OCI-LY7 (cell line): Measurements from ENCODE around the gene AUTS2. TPM values are rescaled to one million over a fixed set of nuclear protein-coding genes. Genes with fewer than 3 reads are reported as not detected.
A peak's percentile ranks its signal among the peaks of the same experiment; 100 is the strongest.

Source experiments
- BruUV-seq: library from RNA; stranded (reverse); fragments of 400-500 nt; replicated peaks from 2 replicates; lab custom pipeline; 2021; lab: Mats Ljungman, UMichigan
- CTCF ChIA-PET: fragments of 300-600 bp; sonication (Branson Sonifier 250); formaldehyde crosslinking; loops from one replicate; lab custom pipeline; 2022; ENCODE audit warnings: antibody characterized with exemption; ENCODE audit not compliant: unreplicated experiment; lab: Charles Lee
- POLR2A ChIA-PET: fragments of 300-600 bp; sonication (Branson Sonifier 250); formaldehyde crosslinking; loops from one replicate; lab custom pipeline; 2022; ENCODE audit warnings: antibody characterized with exemption; lab: Charles Lee
- DNase-seq: peaks from one replicate; pipeline ENCODE4 v3.0.0-alpha.2; 2015; ENCODE audit warnings: low spot score
- H2AFZ ChIP-seq: fragments of 200-600 bp; sonication (generic), shearing (Covaris generic); 2 replicates; pipeline ENCODE4 v1.6.1; 2014; ENCODE audit warnings: mild to moderate bottlenecking, antibody characterized with exemption, low read length, moderate library complexity
- H3K27ac ChIP-seq: fragments of 200-600 bp; sonication (generic); 2 replicates; pipeline ENCODE4 v1.5.1; 2014; ENCODE audit warnings: mixed run types, low read depth, mild to moderate bottlenecking, moderate library complexity, low read length, inconsistent platforms; ENCODE audit not compliant: poor library complexity, severe bottlenecking
- H3K36me3 ChIP-seq: fragments of 200-600 bp; sonication (generic); 2 replicates; pipeline ENCODE4 v1.6.1; 2014; ENCODE audit warnings: mild to moderate bottlenecking, antibody characterized with exemption, low read length, moderate library complexity, mixed read lengths; ENCODE audit not compliant: insufficient read depth
- H3K4me1 ChIP-seq: fragments of 200-600 bp; sonication (generic); 2 replicates; pipeline ENCODE4 v1.5.1; 2014; ENCODE audit warnings: mild to moderate bottlenecking, low read length; ENCODE audit not compliant: insufficient read depth, poor library complexity, severe bottlenecking
- H3K4me2 ChIP-seq: fragments of 200-600 bp; sonication (generic); 2 replicates; pipeline ENCODE4 v1.6.1; 2014; ENCODE audit warnings: mild to moderate bottlenecking, low read length
- H3K4me3 ChIP-seq: fragments of 200-600 bp; sonication (generic); 2 replicates; pipeline ENCODE4 v1.5.1; 2014; ENCODE audit warnings: mild to moderate bottlenecking, low read depth, low read length; ENCODE audit not compliant: poor library complexity, severe bottlenecking
- H3K79me2 ChIP-seq: fragments of 200-600 bp; sonication (generic); 2 replicates; pipeline ENCODE4 v1.6.1; 2016; ENCODE audit warnings: low read depth, mild to moderate bottlenecking, low read length, moderate library complexity, mixed read lengths; ENCODE audit not compliant: insufficient read depth
- H3K9me2 ChIP-seq: fragments of 200-600 bp; sonication (generic); 2 replicates; pipeline ENCODE4 v1.6.1; 2016; ENCODE audit warnings: mild to moderate bottlenecking, low read length, mixed read lengths; ENCODE audit not compliant: insufficient read depth
- H3K9me3 ChIP-seq: fragments of 200-600 bp; sonication (generic); 2 replicates; pipeline ENCODE4 v1.6.1; 2014; ENCODE audit warnings: mild to moderate bottlenecking, mixed run types, low read length, mixed read lengths
- H4K20me1 ChIP-seq: fragments of 200-600 bp; sonication (generic); 2 replicates; pipeline ENCODE4 v1.6.1; 2014; ENCODE audit warnings: mild to moderate bottlenecking, antibody characterized with exemption, low read length, moderate library complexity, mixed read lengths; ENCODE audit not compliant: insufficient read depth
- CTCF ChIP-seq: fragments of 200-600 bp; sonication (generic); conservative IDR thresholded peaks from 2 replicates; pipeline ENCODE4 v1.5.1; 2014; ENCODE audit warnings: mild to moderate bottlenecking, antibody characterized with exemption, low read length, moderate library complexity, mixed read lengths
- EZH2phosphoT487 ChIP-seq: fragments of 200-600 bp; sonication (generic); IDR thresholded peaks from 2 replicates; pipeline ENCODE4 v1.6.1; 2018; ENCODE audit warnings: low read depth, borderline replicate concordance, mild to moderate bottlenecking, mixed run types, antibody characterized with exemption, low read length, moderate library complexity, mixed read lengths
- intact Hi-C: fragments of 100-400 bp; cut with micrococcal nuclease; formaldehyde crosslinking; loops from one replicate; pipeline ENCODE4 v1.10.0; 2022; ENCODE audit not compliant: unreplicated experiment
- total RNA-seq, 2 experiments: library from RNA; depleted of rRNA in 1 of 2; stranded (reverse); fragments of >200 nt in 1 of 2; shearing (Covaris generic) in 1 of 2; gene quantifications; 2 replicates each; pipeline ENCODE4 v1.2.3, GENCODE V29; 2014 to 2022

The AUTS2 gene
- total RNA-seq, 2 experiments from 2014 or later, result 37.9 to 78.5 TPM

GRCh38 chr7:69681181-69681580, 82.9 kb downstream of the AUTS2 start:
- POLR2A ChIA-PET, result interaction anchor here (0.6 kb wide), 1 partner anchor 15 kb away, joined by 4 read pairs; no protein-coding TSS in a partner anchor

GRCh38 chr7:69682518-69682917, 84.2 kb downstream of the AUTS2 start:
- Histone ChIP-seq H3K36me3 (no peaks in the 10 kb centered on the region), H3K9me3 (no peaks in the 10 kb centered on the region), H3K4me3 (no peak overlapping the region), H3K4me1 (peaks cover 67% of the 10 kb centered on the region), H3K79me2 (peaks cover 99% of the 10 kb centered on the region), H4K20me1 (no peaks in the 10 kb centered on the region), H2AFZ (no peak overlapping the region), H3K9me2 (no peaks in the 10 kb centered on the region), H3K4me2 (peak overlapping the region; percentile 45; the same call in 1 of the 2 replicates), H3K27ac (no peak overlapping the region)
- intact Hi-C loops, result no loop called here
- CTCF ChIA-PET, result interaction anchor here (0.6 to 0.9 kb wide), 2 partner anchors 9 kb away, joined by 3 read pairs; no protein-coding TSS in a partner anchor
- DNase-seq, result no peak
- BruUV-seq, result no TSS peak
- TF ChIP-seq CTCF (no peak), EZH2phosphoT487 (no peak)
- POLR2A ChIA-PET, result no interaction called here

More at GRCh38 chr7:69681181-69681580, 82.9 kb downstream of the AUTS2 start:
- Histone ChIP-seq H3K4me3 (no peak overlapping the region), H4K20me1 (peaks cover 8% of the 10 kb centered on the region; the same call in 1 of the 2 replicates), H3K79me2 (peaks cover 99% of the 10 kb centered on the region), H3K27ac (no peak overlapping the region), H3K4me1 (peaks cover 67% of the 10 kb centered on the region), H2AFZ (no peak overlapping the region), H3K4me2 (no peak overlapping the region), H3K9me3 (no peaks in the 10 kb centered on the region), H3K9me2 (no peaks in the 10 kb centered on the region), H3K36me3 (no peaks in the 10 kb centered on the region)
- TF ChIP-seq EZH2phosphoT487, result no peak
- TF ChIP-seq CTCF, result no peak
- no peak for DNase-seq
- BruUV-seq, result no TSS peak
- intact Hi-C loops, result no loop called here
- CTCF ChIA-PET, result no interaction called here

- Histone ChIP-seq H3K9me2 (no peaks in the 10 kb centered on the region), H3K36me3 (no peaks in the 10 kb centered on the region), H3K27ac (no peak overlapping the region), H3K79me2 (peaks cover 99% of the 10 kb centered on the region), H3K4me2 (peak overlapping the region; percentile 45; the same call in 1 of the 2 replicates), H3K4me1 (peaks cover 66% of the 10 kb centered on the region), H4K20me1 (no peaks in the 10 kb centered on the region), H3K4me3 (no peak overlapping the region), H2AFZ (no peak overlapping the region), H3K9me3 (no peaks in the 10 kb centered on the region)
- TF ChIP-seq EZH2phosphoT487, result no peak
- no peak for TF ChIP-seq CTCF
- ChIA-PET POLR2A (no interaction called here), CTCF (interaction anchor here (0.6 kb wide), 1 partner anchor 9 kb away, joined by 3 read pairs; no protein-coding TSS in a partner anchor)
- intact Hi-C loops, result no loop called here
- no peak for DNase-seq
- BruUV-seq, result no TSS peak
These were observed 84.7 kb downstream of the AUTS2 start for GRCh38 chr7:69683002-69683401.
